ENCODE results near the gene SLC22A15. TPM values are rescaled to one million over a fixed set of nuclear protein-coding genes. Genes with fewer than 3 reads are reported as not detected.

SLC22A15 gene
- total RNA-seq, 2 experiments from 2014 or later, result 0.82 to 2.8 TPM

GRCh38 chr1:116092752-116093489 is 116.6 kb downstream of the SLC22A15 start:
- CTCF ChIA-PET (ENCODE audit: unreplicated experiment), result no interaction called here
- H3K9me3 ChIP-seq (ENCODE audit: low read length), result no peaks in the 10 kb centered on the region
- no peaks in the 10 kb centered on the region for H3K4me1 ChIP-seq (ENCODE audit: insufficient read depth, low read length, poor library complexity, severe bottlenecking)
- no TSS peak for BruUV-seq (replicated peaks)
- no peaks in the 10 kb centered on the region for H3K9me2 ChIP-seq (ENCODE audit: insufficient read depth, low read length)
- no peak overlapping the region for H3K4me2 ChIP-seq (ENCODE audit: low read length)
- no peak for DNase-seq (ENCODE audit: low spot score)
- POLR2A ChIA-PET, result interaction anchor here (0.5 to 0.6 kb wide), 3 partner anchors 10 to 371 kb away, joined by 3 to 4 read pairs (median 3); no protein-coding TSS in a partner anchor
- no peaks in the 10 kb centered on the region for H4K20me1 ChIP-seq (ENCODE audit: insufficient read depth, low read length)
- no peaks in the 10 kb centered on the region for H3K36me3 ChIP-seq (ENCODE audit: insufficient read depth, low read length)
- no peak overlapping the region for H3K27ac ChIP-seq (ENCODE audit: low read depth, low read length, poor library complexity, severe bottlenecking)
- intact Hi-C loops (cut with micrococcal nuclease; ENCODE audit: unreplicated experiment), result no loop called here
- TF ChIP-seq EZH2phosphoT487 (IDR thresholded peaks at IDR 0.05; ENCODE audit: borderline replicate concordance, low read depth, low read length) (no peak), CTCF (conservative IDR thresholded peaks at IDR 0.05; ENCODE audit: low read length) (no peak)
- H2AFZ ChIP-seq (ENCODE audit: low read length), result no peak overlapping the region
- no peak overlapping the region for H3K4me3 ChIP-seq (ENCODE audit: low read depth, low read length, poor library complexity, severe bottlenecking)
- no peaks in the 10 kb centered on the region for H3K79me2 ChIP-seq (ENCODE audit: insufficient read depth, low read depth, low read length)

GRCh38 chr1:116095027-116095426 is 118.7 kb downstream of the SLC22A15 start:
- H3K36me3 ChIP-seq (ENCODE audit: insufficient read depth, low read length), result no peaks in the 10 kb centered on the region
- H4K20me1 ChIP-seq (ENCODE audit: insufficient read depth, low read length), result no peaks in the 10 kb centered on the region
- no peak overlapping the region for H3K4me3 ChIP-seq (ENCODE audit: low read depth, low read length, poor library complexity, severe bottlenecking)
- CTCF ChIA-PET (ENCODE audit: unreplicated experiment), result no interaction called here
- BruUV-seq (replicated peaks), result no TSS peak
- no peaks in the 10 kb centered on the region for H3K9me2 ChIP-seq (ENCODE audit: insufficient read depth, low read length)
- no peaks in the 10 kb centered on the region for H3K79me2 ChIP-seq (ENCODE audit: insufficient read depth, low read depth, low read length)
- POLR2A ChIA-PET, result interaction anchor here (0.9 kb wide), 1 partner anchor 11 kb away, joined by 4 read pairs; no protein-coding TSS in a partner anchor
- no peak overlapping the region for H3K4me2 ChIP-seq (ENCODE audit: low read length)
- no peaks in the 10 kb centered on the region for H3K4me1 ChIP-seq (ENCODE audit: insufficient read depth, low read length, poor library complexity, severe bottlenecking)
- H2AFZ ChIP-seq (ENCODE audit: low read length), result no peak overlapping the region
- no peak for TF ChIP-seq EZH2phosphoT487 (IDR thresholded peaks at IDR 0.05; ENCODE audit: borderline replicate concordance, low read depth, low read length)
- no peak for TF ChIP-seq CTCF (conservative IDR thresholded peaks at IDR 0.05; ENCODE audit: low read length)
- no peak overlapping the region for H3K27ac ChIP-seq (ENCODE audit: low read depth, low read length, poor library complexity, severe bottlenecking)
- intact Hi-C loops (cut with micrococcal nuclease; ENCODE audit: unreplicated experiment), result no loop called here
- DNase-seq (ENCODE audit: low spot score), result no peak
- no peaks in the 10 kb centered on the region for H3K9me3 ChIP-seq (ENCODE audit: low read length)

- intact Hi-C loops (cut with micrococcal nuclease; ENCODE audit: unreplicated experiment), result no loop called here
- CTCF ChIA-PET (ENCODE audit: unreplicated experiment), result no interaction called here
- H2AFZ ChIP-seq (ENCODE audit: low read length), result no peak overlapping the region
These were observed 119.8 kb downstream of the SLC22A15 start for GRCh38 chr1:116096013-116096618.

More at GRCh38 chr1:116096013-116096618, 119.8 kb downstream of the SLC22A15 start:
- H3K27ac ChIP-seq (ENCODE audit: low read depth, low read length, poor library complexity, severe bottlenecking), result no peak overlapping the region
- H3K36me3 ChIP-seq (ENCODE audit: insufficient read depth, low read length), result no peaks in the 10 kb centered on the region
- no peak for DNase-seq (ENCODE audit: low spot score)
- POLR2A ChIA-PET, result interaction anchor here (0.7 kb wide), 2 partner anchors 964 to 1465 kb away, joined by 4 read pairs; partner anchors contain the start of gene TTF2
- H4K20me1 ChIP-seq (ENCODE audit: insufficient read depth, low read length), result no peaks in the 10 kb centered on the region
- TF ChIP-seq EZH2phosphoT487 (IDR thresholded peaks at IDR 0.05; ENCODE audit: borderline replicate concordance, low read depth, low read length), result no peak
- TF ChIP-seq CTCF (conservative IDR thresholded peaks at IDR 0.05; ENCODE audit: low read length), result no peak
- no peaks in the 10 kb centered on the region for H3K9me3 ChIP-seq (ENCODE audit: low read length)
- no peaks in the 10 kb centered on the region for H3K9me2 ChIP-seq (ENCODE audit: insufficient read depth, low read length)
- H3K4me3 ChIP-seq (ENCODE audit: low read depth, low read length, poor library complexity, severe bottlenecking), result no peak overlapping the region
- no peak overlapping the region for H3K4me2 ChIP-seq (ENCODE audit: low read length)
- H3K4me1 ChIP-seq (ENCODE audit: insufficient read depth, low read length, poor library complexity, severe bottlenecking), result no peaks in the 10 kb centered on the region
- no peaks in the 10 kb centered on the region for H3K79me2 ChIP-seq (ENCODE audit: insufficient read depth, low read depth, low read length)
- BruUV-seq (replicated peaks), result no TSS peak

All from OCI-LY7 (cell line).